CD14-positive monocyte (primary cell): ENCODE data around the gene B3GNT7. TPM values are rescaled to one million over a fixed set of nuclear protein-coding genes. Genes with fewer than 3 reads are reported as not detected.

Source experiments
- DNase-seq, 3 donors: peaks; one replicate each; pipeline ENCODE4 v3.0.0-alpha.2; 2011 to 2022
- H2AFZ ChIP-seq: 2 replicates; pipeline ENCODE4 v1.6.0; 2012; ENCODE audit warnings: mild to moderate bottlenecking, low read depth, low read length, inconsistent platforms; ENCODE audit not compliant: insufficient read depth, poor library complexity, severe bottlenecking
- H3K27ac ChIP-seq, 2 donors: 1 replicate in 1 of 2; 2 replicates in 1 of 2; pipeline ENCODE4 v1.5.1; 2012 to 2013; ENCODE audit warnings: low read length in 2 of 2, control low read depth in 1 of 2, inconsistent platforms in 1 of 2, low read depth in 1 of 2, mild to moderate bottlenecking in 1 of 2
- H3K27me3 ChIP-seq, 2 donors: one replicate each; pipeline versions ENCODE4 v1.6.0 to v1.6.1; 2011 to 2013; ENCODE audit warnings: low read length in 2 of 2; ENCODE audit not compliant: control insufficient read depth in 2 of 2, insufficient read depth in 2 of 2
- H3K36me3 ChIP-seq, 2 donors: replicated peaks in 1 of 2; 1 replicate in 1 of 2; 2 replicates in 1 of 2; pipeline versions ENCODE4 v1.5.1 to v1.6.1; 2012 to 2013; ENCODE audit warnings: low read length in 2 of 2, control low read depth in 1 of 2, inconsistent platforms in 1 of 2, mild to moderate bottlenecking in 1 of 2; ENCODE audit not compliant: insufficient read depth in 2 of 2, control insufficient read depth in 1 of 2
- H3K4me1 ChIP-seq, 2 donors: 1 replicate in 1 of 2; 2 replicates in 1 of 2; pipeline versions ENCODE4 v1.5.1 to v1.6.1; 2012 to 2013; ENCODE audit warnings: low read length in 2 of 2, control low read depth in 1 of 2, inconsistent platforms in 1 of 2, mild to moderate bottlenecking in 1 of 2, moderate library complexity in 1 of 2; ENCODE audit not compliant: insufficient read depth in 2 of 2, control insufficient read depth in 1 of 2
- H3K4me2 ChIP-seq: replicated peaks from 2 replicates; pipeline ENCODE3; 2012; ENCODE audit warnings: low read length, moderate library complexity, mild to moderate bottlenecking; ENCODE audit not compliant: poor library complexity, severe bottlenecking; ENCODE audit errors: extremely low read depth
- H3K4me3 ChIP-seq, 3 experiments: fragments of 200-600 bp in 1 of 3; sonication (generic) in 1 of 3; replicated peaks in 1 of 3; 1 replicate in 2 of 3; 2 replicates in 1 of 3; pipeline ENCODE4 v1.5.1; 2011 to 2013; ENCODE audit warnings: low read length in 3 of 3, mild to moderate bottlenecking in 3 of 3, control low read depth in 2 of 3, low read depth in 2 of 3, inconsistent platforms in 1 of 3, moderate library complexity in 1 of 3
- H3K79me2 ChIP-seq: 2 replicates; pipeline ENCODE4 v1.6.0; 2012; ENCODE audit warnings: mild to moderate bottlenecking, control low read depth, inconsistent platforms, low read length, moderate library complexity; ENCODE audit not compliant: insufficient read depth
- H3K9ac ChIP-seq: 2 replicates; pipeline ENCODE4 v1.6.0; 2017; ENCODE audit warnings: low read length, mild to moderate bottlenecking; ENCODE audit not compliant: insufficient read depth, poor library complexity, severe bottlenecking
- H3K9me3 ChIP-seq, 2 donors: replicated peaks in 1 of 2; 1 replicate in 1 of 2; 2 replicates in 1 of 2; pipeline versions ENCODE4 v1.5.1 to v1.6.1; 2012 to 2013; ENCODE audit warnings: low read length in 2 of 2, control low read depth in 1 of 2; ENCODE audit not compliant: control insufficient read depth in 1 of 2, insufficient read depth in 1 of 2
- H4K20me1 ChIP-seq: 2 replicates; pipeline ENCODE4 v1.6.0; 2012; ENCODE audit warnings: mild to moderate bottlenecking, low read length, control low read depth, moderate library complexity; ENCODE audit not compliant: insufficient read depth
- H3K27ac Mint-ChIP-seq, 7 donors: one replicate each; pipeline ENCODE4 v1.8.0; 2020; ENCODE audit warnings: mild to moderate bottlenecking in 7 of 7, mixed read lengths in 7 of 7, moderate library complexity in 6 of 7, inconsistent platforms in 2 of 7
- H3K27me3 Mint-ChIP-seq, 3 donors: one replicate each; pipeline ENCODE4 v1.8.0; 2021 to 2022; ENCODE audit warnings: low read depth in 3 of 3, mild to moderate bottlenecking in 3 of 3, mixed read lengths in 3 of 3, moderate library complexity in 3 of 3, inconsistent platforms in 1 of 3
- H3K36me3 Mint-ChIP-seq, 2 donors: one replicate each; pipeline ENCODE4 v1.8.0; 2020; ENCODE audit warnings: mixed read lengths in 2 of 2, inconsistent platforms in 1 of 2, mild to moderate bottlenecking in 1 of 2
- H3K4me1 Mint-ChIP-seq: one replicate; pipeline ENCODE4 v1.8.0; 2020; ENCODE audit warnings: mild to moderate bottlenecking, mixed read lengths
- H3K4me3 Mint-ChIP-seq, 2 donors: one replicate each; pipeline ENCODE4 v1.8.0; 2020; ENCODE audit warnings: mild to moderate bottlenecking in 2 of 2, mixed read lengths in 2 of 2, moderate library complexity in 1 of 2
- H3K9me3 Mint-ChIP-seq, 7 donors: one replicate each; pipeline ENCODE4 v1.8.0; 2020 to 2022; ENCODE audit warnings: mixed read lengths in 7 of 7, mild to moderate bottlenecking in 6 of 7, moderate library complexity in 6 of 7, inconsistent platforms in 2 of 7
- WGBS: methylation state at CpG from one replicate; pipeline ENCODE4 v1.1.5; 2013; ENCODE audit warnings: missing lambda C conversion rate; ENCODE audit not compliant: insufficient coverage; 5-methylcytosine and 5-hydroxymethylcytosine counted together
- intact Hi-C, 2 donors: fragments of 100-400 bp; cut with micrococcal nuclease; formaldehyde crosslinking; loops; one replicate each; pipeline versions ENCODE4 v1.15.0 to v1.15.1; 2023
- polyA plus RNA-seq, 3 donors: library from polyadenylated mRNA; depleted of rRNA in 1 of 3; unstranded in 2 of 3; stranded (reverse) in 1 of 3; fragments of 300-500 nt in 2 of 3; fragments of >200 nt in 1 of 3; fragmentation: Illumina TruSeq in 2 of 3; gene quantifications; 1 replicate in 2 of 3; 2 replicates in 1 of 3; pipeline ENCODE4 v1.2.3, GENCODE V29; 2012 to 2021
- TF ChIP-seq, protein P1 (sequence below): fragments of 200-600 bp; IDR thresholded peaks from one replicate; pipeline ENCODE4 v1.8.0; 2022; ENCODE audit warnings: antibody characterized with exemption, mild to moderate bottlenecking

The B3GNT7 gene
- polyA plus RNA-seq, 3 donors, result 0.05 TPM; not detected in 2

GRCh38 chr2:231387904-231388724, 7.4 kb upstream of the B3GNT7 start:
- WGBS, result 33% methylated on average over 22 of the region's 26 CpGs
- no peaks in the 10 kb centered on the region for H3K79me2 ChIP-seq
- H3K27ac Mint-ChIP-seq, result no peak overlapping the region
- no peak overlapping the region for H3K9ac ChIP-seq
- H3K9me3 Mint-ChIP-seq, result peaks cover 5 to 20% (median 10%) of the 10 kb centered on the region in 7 donors
- peaks cover 44 to 54% of the 10 kb centered on the region in 2 donors for H3K4me1 ChIP-seq
- peak overlapping the region; percentile 47 to 64 for H3K4me3 Mint-ChIP-seq
- peak overlapping the region in 1 of 3 experiments; percentile 10 for H3K4me3 ChIP-seq
- peaks cover 0 to 9% of the 10 kb centered on the region in 2 donors for H3K36me3 Mint-ChIP-seq
- TF ChIP-seq, protein P1, sequence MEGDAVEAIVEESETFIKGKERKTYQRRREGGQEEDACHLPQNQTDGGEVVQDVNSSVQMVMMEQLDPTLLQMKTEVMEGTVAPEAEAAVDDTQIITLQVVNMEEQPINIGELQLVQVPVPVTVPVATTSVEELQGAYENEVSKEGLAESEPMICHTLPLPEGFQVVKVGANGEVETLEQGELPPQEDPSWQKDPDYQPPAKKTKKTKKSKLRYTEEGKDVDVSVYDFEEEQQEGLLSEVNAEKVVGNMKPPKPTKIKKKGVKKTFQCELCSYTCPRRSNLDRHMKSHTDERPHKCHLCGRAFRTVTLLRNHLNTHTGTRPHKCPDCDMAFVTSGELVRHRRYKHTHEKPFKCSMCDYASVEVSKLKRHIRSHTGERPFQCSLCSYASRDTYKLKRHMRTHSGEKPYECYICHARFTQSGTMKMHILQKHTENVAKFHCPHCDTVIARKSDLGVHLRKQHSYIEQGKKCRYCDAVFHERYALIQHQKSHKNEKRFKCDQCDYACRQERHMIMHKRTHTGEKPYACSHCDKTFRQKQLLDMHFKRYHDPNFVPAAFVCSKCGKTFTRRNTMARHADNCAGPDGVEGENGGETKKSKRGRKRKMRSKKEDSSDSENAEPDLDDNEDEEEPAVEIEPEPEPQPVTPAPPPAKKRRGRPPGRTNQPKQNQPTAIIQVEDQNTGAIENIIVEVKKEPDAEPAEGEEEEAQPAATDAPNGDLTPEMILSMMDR, result no peak
- H2AFZ ChIP-seq, result peak overlapping the region; percentile 77
- no peaks in the 10 kb centered on the region for H3K27me3 ChIP-seq
- intact Hi-C loops, result no loop called here
- H3K27ac ChIP-seq, result no peak overlapping the region
- peak overlapping the region; percentile 8 for H3K4me2 ChIP-seq
- peaks cover 0 to 11% of the 10 kb centered on the region in 2 donors for H3K9me3 ChIP-seq
- peaks cover 65% of the 10 kb centered on the region for H3K4me1 Mint-ChIP-seq
- H4K20me1 ChIP-seq, result no peaks in the 10 kb centered on the region
- H3K36me3 ChIP-seq, result no peaks in the 10 kb centered on the region
- peak; percentile 36 to 58 (median 40) for DNase-seq
- H3K27me3 Mint-ChIP-seq, result peaks cover 0 to 11% (median 6%) of the 10 kb centered on the region in 3 donors

DNA sequence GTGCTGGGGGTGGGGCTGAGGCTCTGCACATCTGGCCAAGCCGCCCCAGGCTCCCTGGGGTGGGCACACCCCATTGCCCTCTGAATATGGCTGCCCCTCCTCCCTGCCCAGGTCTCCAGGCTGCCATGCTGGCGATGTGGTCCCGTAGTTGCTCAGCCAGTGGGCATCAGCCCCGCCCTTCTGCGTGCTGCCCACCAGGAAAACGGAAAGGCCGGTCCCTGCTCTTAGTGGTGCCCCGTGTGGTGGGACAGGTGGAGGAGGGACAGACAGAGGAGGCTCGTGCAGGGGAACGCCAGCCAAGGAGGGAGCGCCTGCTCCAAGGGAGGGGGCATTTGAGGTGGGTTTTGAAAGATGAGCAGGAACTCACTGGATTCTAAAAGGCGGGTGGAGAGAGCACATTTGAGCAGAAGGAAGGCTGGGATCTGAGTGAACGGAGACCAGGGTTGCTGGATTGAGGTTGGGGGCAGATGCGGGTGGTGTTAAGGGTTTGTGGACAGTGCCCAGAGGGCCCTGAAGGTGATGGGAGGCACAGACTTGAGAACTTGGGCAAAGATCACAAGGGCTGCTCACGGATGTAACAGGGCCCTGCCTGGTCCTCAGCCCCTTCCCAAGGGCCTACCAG, 6.7 kb upstream of the B3GNT7 start:
- peak overlapping the region; percentile 8 for H3K4me2 ChIP-seq
- WGBS, result 83% methylated on average over 15 of the region's 15 CpGs
- H4K20me1 ChIP-seq, result no peaks in the 10 kb centered on the region
- H3K36me3 ChIP-seq, result no peaks in the 10 kb centered on the region
- H3K9ac ChIP-seq, result no peak overlapping the region
- TF ChIP-seq, protein P1, result no peak
- Mint-ChIP-seq H3K27ac (no peak overlapping the region), H3K9me3 (peaks cover 5 to 20% (median 10%) of the 10 kb centered on the region in 7 donors), H3K4me1 (peaks cover 66% of the 10 kb centered on the region), H3K27me3 (peaks cover 4 to 9% (median 6%) of the 10 kb centered on the region in 3 donors), H3K36me3 (peaks cover 0 to 9% of the 10 kb centered on the region in 2 donors), H3K4me3 (peak overlapping the region in 1 of 2 donors; percentile 64)
- no peak overlapping the region for H3K27ac ChIP-seq
- H3K79me2 ChIP-seq, result no peaks in the 10 kb centered on the region
- H2AFZ ChIP-seq, result peak overlapping the region; percentile 77
- peaks cover 0 to 11% of the 10 kb centered on the region in 2 donors for H3K9me3 ChIP-seq
- intact Hi-C loops, result no loop called here
- no peaks in the 10 kb centered on the region for H3K27me3 ChIP-seq
- no peak for DNase-seq
- peak overlapping the region in 1 of 3 experiments; percentile 10 for H3K4me3 ChIP-seq
- H3K4me1 ChIP-seq, result peaks cover 46 to 61% of the 10 kb centered on the region in 2 donors
